CD8-positive, alpha-beta memory T cell (primary cell): Measurements from ENCODE around the gene HAL. TPM values are rescaled to one million over a fixed set of nuclear protein-coding genes. Genes with fewer than 3 reads are reported as not detected.

Source experiments
- CTCF ChIA-PET: fragments of 350-600 bp; sonication (Branson Sonifier 250); formaldehyde crosslinking; loops from one replicate; lab custom pipeline; 2021; ENCODE audit warnings: antibody characterized with exemption; lab: Charles Lee
- POLR2A ChIA-PET: fragments of 350-600 bp; sonication (Branson Sonifier 250); formaldehyde crosslinking; loops from one replicate; lab custom pipeline; 2021; ENCODE audit warnings: antibody characterized with exemption; lab: Charles Lee
- DNase-seq, 5 donors: peaks; one replicate each; pipeline versions ENCODE4 v3.0.0 to v3.0.0-alpha.2; 2020 to 2022; ENCODE audit warnings: mixed read lengths in 1 of 5
- H3K27ac ChIP-seq: one replicate; pipeline ENCODE4 v1.7.0; 2013; ENCODE audit warnings: low read depth, mild to moderate bottlenecking, low read length, moderate library complexity
- H3K27me3 ChIP-seq: 2 replicates; pipeline ENCODE4 v1.7.0; 2013; ENCODE audit warnings: low read length, mild to moderate bottlenecking; ENCODE audit not compliant: insufficient read depth, poor library complexity, severe bottlenecking
- H3K36me3 ChIP-seq: 2 replicates; pipeline ENCODE4 v1.7.0; 2013; ENCODE audit warnings: mild to moderate bottlenecking, low read length, moderate library complexity; ENCODE audit not compliant: insufficient read depth
- H3K4me1 ChIP-seq: 2 replicates; pipeline ENCODE4 v1.7.0; 2013; ENCODE audit warnings: mild to moderate bottlenecking, low read length, moderate library complexity; ENCODE audit not compliant: insufficient read depth
- H3K4me3 ChIP-seq: 2 replicates; pipeline ENCODE4 v1.7.0; 2013; ENCODE audit warnings: mild to moderate bottlenecking, low read length
- H3K9me3 ChIP-seq: 2 replicates; pipeline ENCODE4 v1.7.0; 2013; ENCODE audit warnings: mild to moderate bottlenecking, low read length
- H3K27ac Mint-ChIP-seq, 8 donors: one replicate each; pipeline ENCODE4 v1.8.0; 2020 to 2021; ENCODE audit warnings: mixed read lengths in 8 of 8, mild to moderate bottlenecking in 6 of 8, inconsistent platforms in 3 of 8, moderate library complexity in 3 of 8
- H3K27me3 Mint-ChIP-seq, 2 donors: one replicate each; pipeline ENCODE4 v1.8.0; 2020 to 2021; ENCODE audit warnings: mixed read lengths in 2 of 2, mild to moderate bottlenecking in 1 of 2, moderate library complexity in 1 of 2
- H3K36me3 Mint-ChIP-seq, 3 donors: one replicate each; pipeline ENCODE4 v1.8.0; 2020 to 2021; ENCODE audit warnings: mixed read lengths in 3 of 3, inconsistent platforms in 1 of 3, mild to moderate bottlenecking in 1 of 3
- H3K4me1 Mint-ChIP-seq, 3 donors: one replicate each; pipeline ENCODE4 v1.8.0; 2020 to 2021; ENCODE audit warnings: mixed read lengths in 3 of 3, inconsistent platforms in 1 of 3, mild to moderate bottlenecking in 1 of 3
- H3K4me3 Mint-ChIP-seq, 7 donors: one replicate each; pipeline ENCODE4 v1.8.0; 2020 to 2021; ENCODE audit warnings: mixed read lengths in 7 of 7, mild to moderate bottlenecking in 6 of 7, moderate library complexity in 4 of 7, inconsistent platforms in 2 of 7
- H3K9me3 Mint-ChIP-seq, 5 donors: one replicate each; pipeline ENCODE4 v1.8.0; 2020 to 2022; ENCODE audit warnings: mixed read lengths in 5 of 5, mild to moderate bottlenecking in 3 of 5, moderate library complexity in 2 of 5, inconsistent platforms in 1 of 5
- polyA plus RNA-seq: library from polyadenylated mRNA; unstranded; fragments of 300-500 nt; fragmentation: Illumina TruSeq; gene quantifications from one replicate; pipeline ENCODE4 v1.2.3, GENCODE V29; 2021
- total RNA-seq, 2 experiments: library from RNA; stranded (reverse); gene quantifications; one replicate each; pipeline ENCODE4 v1.2.3, GENCODE V29; 2021

The HAL gene
- total and polyA plus RNA-seq, 3 experiments from 2014 or later = 0.09 to 0.40 TPM; not detected in 1

DNA sequence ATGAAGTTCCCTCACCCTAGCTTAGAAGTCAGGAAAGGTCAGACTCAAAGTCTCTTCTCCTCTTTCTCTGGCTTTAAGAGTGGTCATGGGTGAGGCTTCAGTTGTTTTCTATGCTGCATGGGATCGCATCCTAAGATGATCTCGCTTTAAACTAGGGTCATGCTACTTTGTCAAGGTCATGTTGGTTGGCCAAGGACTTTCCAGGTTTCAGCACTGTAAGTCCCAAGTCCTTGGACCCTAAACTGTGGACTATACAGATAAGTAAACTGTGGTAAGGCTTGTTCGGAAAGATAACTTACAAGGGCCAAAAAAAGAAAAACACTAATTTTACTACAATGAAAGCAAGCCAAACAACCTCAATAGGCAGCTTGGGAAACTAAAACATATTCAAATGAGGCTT is 17.4 kb downstream of the HAL start:
- H3K27ac ChIP-seq = no peak overlapping the region
- H3K27ac Mint-ChIP-seq = no peak overlapping the region
- no peaks in the 10 kb centered on the region for H3K9me3 Mint-ChIP-seq
- no peaks in the 10 kb centered on the region for H3K4me1 Mint-ChIP-seq
- H3K27me3 Mint-ChIP-seq = no peaks in the 10 kb centered on the region
- H3K4me3 ChIP-seq = no peak overlapping the region
- ChIA-PET CTCF (no interaction called here), POLR2A (no interaction called here)
- H3K27me3 ChIP-seq = no peaks in the 10 kb centered on the region
- H3K4me1 ChIP-seq = no peaks in the 10 kb centered on the region
- H3K4me3 Mint-ChIP-seq = no peak overlapping the region
- DNase-seq = no peak
- H3K36me3 ChIP-seq = no peaks in the 10 kb centered on the region
- H3K9me3 ChIP-seq = no peaks in the 10 kb centered on the region
- peaks cover 0 to 1% (median 0%) of the 10 kb centered on the region in 3 donors for H3K36me3 Mint-ChIP-seq

DNA sequence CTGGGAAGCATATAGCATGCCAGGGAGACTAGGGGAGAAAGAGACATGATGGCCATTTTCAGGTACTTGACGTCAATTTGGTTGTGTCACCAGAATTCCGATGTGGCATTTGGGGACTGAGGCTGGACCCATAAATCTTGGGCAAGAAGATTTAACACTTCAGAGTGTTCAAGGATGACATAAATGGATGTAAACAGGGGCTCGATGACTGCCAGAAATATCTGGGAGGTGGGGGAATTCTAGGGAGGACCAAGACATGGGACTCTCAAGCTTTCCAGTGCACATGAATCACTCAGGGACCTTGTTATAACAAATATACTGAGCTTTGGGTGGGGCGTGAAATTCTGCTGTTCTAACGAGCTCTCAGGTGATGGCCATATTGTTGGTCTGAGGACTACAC is 17.8 kb downstream of the HAL start:
- CTCF ChIA-PET = no interaction called here
- Histone ChIP-seq H3K4me1 (no peaks in the 10 kb centered on the region), H3K36me3 (no peaks in the 10 kb centered on the region), H3K9me3 (no peaks in the 10 kb centered on the region), H3K27ac (no peak overlapping the region), H3K27me3 (no peaks in the 10 kb centered on the region), H3K4me3 (no peak overlapping the region)
- no peaks in the 10 kb centered on the region for H3K9me3 Mint-ChIP-seq
- H3K4me3 Mint-ChIP-seq = no peak overlapping the region
- POLR2A ChIA-PET = no interaction called here
- no peak overlapping the region for H3K27ac Mint-ChIP-seq
- no peaks in the 10 kb centered on the region for H3K27me3 Mint-ChIP-seq
- H3K36me3 Mint-ChIP-seq = peaks cover under 1 to 2% (median 1%) of the 10 kb centered on the region in 3 donors
- no peak for DNase-seq
- H3K4me1 Mint-ChIP-seq = no peaks in the 10 kb centered on the region

DNA sequence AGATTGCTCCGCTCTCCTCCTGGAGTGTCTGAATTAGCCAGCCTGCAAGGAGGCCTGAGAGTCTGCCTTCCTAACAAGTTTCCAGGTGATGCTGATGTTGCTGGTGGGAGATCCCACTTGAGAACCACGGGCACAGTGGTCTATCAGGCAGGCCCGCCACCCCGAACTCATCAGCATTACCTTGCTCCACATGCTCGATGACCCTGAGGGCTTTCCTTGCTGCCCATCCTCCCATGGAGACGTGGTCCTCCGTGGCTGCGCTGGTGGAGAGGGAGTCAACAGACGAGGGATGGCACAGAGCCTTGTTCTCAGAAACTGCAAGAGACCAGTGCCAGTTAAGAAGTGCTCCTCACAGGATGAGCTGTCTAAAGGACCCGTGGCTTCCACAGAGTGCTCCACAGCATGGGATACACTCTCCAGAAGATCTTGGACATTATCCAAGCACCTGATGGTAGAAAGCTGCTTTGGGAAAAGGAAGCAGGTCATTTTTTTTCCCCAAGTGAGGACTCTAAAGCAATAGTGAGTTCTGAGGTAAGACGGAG is 18.3 kb downstream of the HAL start:
- H3K27ac ChIP-seq = no peak overlapping the region
- ChIA-PET CTCF (no interaction called here), POLR2A (no interaction called here)
- peaks cover 1 to 6% (median 2%) of the 10 kb centered on the region in 3 donors for H3K36me3 Mint-ChIP-seq
- no peak overlapping the region for H3K27ac Mint-ChIP-seq
- H3K27me3 ChIP-seq = no peaks in the 10 kb centered on the region
- no peaks in the 10 kb centered on the region for H3K27me3 Mint-ChIP-seq
- no peaks in the 10 kb centered on the region for H3K36me3 ChIP-seq
- no peaks in the 10 kb centered on the region for H3K9me3 Mint-ChIP-seq
- no peak overlapping the region for H3K4me3 ChIP-seq
- DNase-seq = no peak
- H3K4me1 ChIP-seq = no peaks in the 10 kb centered on the region
- H3K4me3 Mint-ChIP-seq = no peak overlapping the region
- H3K4me1 Mint-ChIP-seq = no peaks in the 10 kb centered on the region
- H3K9me3 ChIP-seq = no peaks in the 10 kb centered on the region

DNA sequence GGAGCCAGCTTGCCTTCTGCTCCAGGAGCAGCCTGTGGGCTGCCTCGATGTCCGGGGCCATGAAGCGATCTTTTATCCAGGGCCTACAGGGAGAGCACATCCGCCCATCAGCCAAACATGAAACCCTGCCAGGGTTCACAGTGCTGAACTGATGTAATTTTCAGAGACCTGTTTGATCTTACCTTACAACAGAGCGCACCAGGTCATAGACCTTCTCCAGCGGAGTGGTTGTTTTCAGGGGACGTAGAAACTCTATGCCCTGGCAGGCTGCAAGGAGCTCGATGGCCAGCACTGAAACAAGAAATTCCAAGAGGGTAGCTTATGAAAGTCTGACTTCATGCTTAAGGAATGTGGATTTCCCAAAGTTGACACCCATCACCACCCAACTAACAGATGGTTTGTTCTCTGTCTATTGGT is 19.7 kb downstream of the HAL start:
- Histone ChIP-seq H3K27me3 (no peaks in the 10 kb centered on the region), H3K4me1 (no peaks in the 10 kb centered on the region), H3K27ac (no peak overlapping the region), H3K9me3 (no peaks in the 10 kb centered on the region), H3K4me3 (no peak overlapping the region), H3K36me3 (no peaks in the 10 kb centered on the region)
- Mint-ChIP-seq H3K27me3 (no peaks in the 10 kb centered on the region), H3K9me3 (no peaks in the 10 kb centered on the region), H3K4me3 (no peak overlapping the region), H3K4me1 (no peaks in the 10 kb centered on the region), H3K27ac (no peak overlapping the region), H3K36me3 (peaks cover 1 to 6% (median 2%) of the 10 kb centered on the region in 3 donors)
- ChIA-PET CTCF (no interaction called here), POLR2A (interaction anchor here (0.6 kb wide), 1 partner anchor 540 kb away, joined by 3 read pairs; no protein-coding TSS in a partner anchor)
- DNase-seq = no peak

DNA sequence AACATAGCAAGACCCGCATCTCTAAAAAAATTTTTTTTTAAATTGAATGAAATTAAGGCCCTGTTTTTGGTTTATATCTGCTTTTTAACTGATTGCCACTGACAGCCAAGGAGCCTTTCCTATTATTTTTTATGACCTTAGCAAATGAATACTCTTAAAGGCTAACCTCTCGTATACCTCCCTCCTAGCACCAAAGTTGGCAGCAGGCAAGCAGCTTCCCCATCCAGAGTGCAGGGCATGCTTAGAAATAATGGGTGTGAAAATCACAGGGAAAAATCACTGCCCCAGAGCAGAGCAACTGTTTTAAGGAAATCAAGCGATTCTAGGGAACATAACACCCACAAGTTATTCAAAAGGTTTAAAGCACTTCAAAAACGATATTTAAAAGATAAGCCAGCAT is 20.7 kb downstream of the HAL start:
- no peaks in the 10 kb centered on the region for H3K4me1 ChIP-seq

DNA sequence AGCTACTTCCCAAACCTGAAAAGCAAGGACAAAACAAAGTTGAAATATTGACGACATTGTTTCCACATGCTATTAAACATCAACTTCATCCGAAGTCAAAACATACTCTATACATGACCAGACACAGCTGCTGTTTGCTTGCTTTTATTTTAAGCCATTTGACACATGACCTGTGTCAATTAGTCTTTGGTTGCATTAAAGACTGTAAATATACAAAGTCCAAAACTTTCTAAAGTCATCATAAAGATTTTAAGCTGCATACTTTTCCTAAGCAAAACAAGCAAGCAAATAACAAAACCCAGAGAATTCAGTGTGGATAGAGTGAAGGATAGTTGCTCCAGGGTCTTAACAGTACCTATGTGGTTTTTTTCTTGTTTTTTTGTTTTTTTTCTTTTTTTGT is 21.8 kb downstream of the HAL start:
- Histone ChIP-seq H3K27me3 (no peaks in the 10 kb centered on the region), H3K36me3 (no peaks in the 10 kb centered on the region), H3K27ac (no peak overlapping the region), H3K4me1 (no peaks in the 10 kb centered on the region), H3K4me3 (no peak overlapping the region), H3K9me3 (no peaks in the 10 kb centered on the region)
- Mint-ChIP-seq H3K9me3 (no peaks in the 10 kb centered on the region), H3K4me1 (no peaks in the 10 kb centered on the region), H3K36me3 (peaks cover 1 to 6% (median 2%) of the 10 kb centered on the region in 3 donors), H3K27me3 (no peaks in the 10 kb centered on the region), H3K27ac (no peak overlapping the region), H3K4me3 (no peak overlapping the region)
- POLR2A ChIA-PET = no interaction called here
- CTCF ChIA-PET = no interaction called here
- no peak for DNase-seq

More for the DNA sequence above, 20.7 kb downstream of the HAL start:
- Histone ChIP-seq H3K36me3 (no peaks in the 10 kb centered on the region), H3K4me3 (no peak overlapping the region), H3K27me3 (no peaks in the 10 kb centered on the region), H3K27ac (no peak overlapping the region), H3K9me3 (no peaks in the 10 kb centered on the region)
- H3K27me3 Mint-ChIP-seq = no peaks in the 10 kb centered on the region
- no peak overlapping the region for H3K27ac Mint-ChIP-seq
- no peaks in the 10 kb centered on the region for H3K9me3 Mint-ChIP-seq
- peaks cover 1 to 6% (median 2%) of the 10 kb centered on the region in 3 donors for H3K36me3 Mint-ChIP-seq
- no peaks in the 10 kb centered on the region for H3K4me1 Mint-ChIP-seq
- no peak for DNase-seq
- ChIA-PET CTCF (no interaction called here), POLR2A (no interaction called here)
- no peak overlapping the region for H3K4me3 Mint-ChIP-seq

DNA sequence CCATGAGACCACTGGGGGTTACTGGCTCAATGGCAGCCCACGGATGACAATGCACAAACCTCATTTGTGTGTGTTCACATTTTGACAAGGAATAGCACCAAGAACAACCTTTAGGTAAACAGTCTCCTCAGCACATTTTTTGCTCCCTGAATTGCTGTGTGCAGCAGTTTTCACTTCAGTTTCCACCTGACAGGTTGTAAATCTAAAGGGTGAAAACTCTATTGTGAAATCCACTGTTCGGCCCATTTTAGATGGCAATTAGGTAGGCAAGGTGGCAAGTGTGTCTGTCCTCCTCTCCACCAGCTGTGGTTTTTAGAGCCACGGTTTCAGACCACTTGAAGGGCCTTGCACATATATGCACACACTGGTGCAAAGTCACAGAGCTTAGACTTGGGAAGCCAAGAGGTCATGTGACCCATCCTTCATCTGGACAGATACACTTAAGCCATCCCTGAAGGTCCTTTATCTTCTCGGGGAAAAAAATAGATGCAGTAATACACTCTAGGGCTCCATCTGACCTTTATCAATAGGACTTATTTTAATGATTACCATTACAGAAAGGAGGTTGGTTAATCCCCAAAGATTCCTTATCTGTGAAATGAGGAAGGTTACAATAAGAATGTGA is 23.2 kb downstream of the HAL start:
- Mint-ChIP-seq H3K4me3 (no peak overlapping the region), H3K27ac (peak overlapping the region in 1 of 8 donors; percentile 83), H3K4me1 (no peaks in the 10 kb centered on the region), H3K36me3 (peaks cover 2 to 6% (median 4%) of the 10 kb centered on the region in 3 donors), H3K27me3 (no peaks in the 10 kb centered on the region), H3K9me3 (no peaks in the 10 kb centered on the region)
- Histone ChIP-seq H3K27ac (no peak overlapping the region), H3K4me3 (no peak overlapping the region), H3K27me3 (no peaks in the 10 kb centered on the region), H3K4me1 (no peaks in the 10 kb centered on the region), H3K36me3 (no peaks in the 10 kb centered on the region), H3K9me3 (no peaks in the 10 kb centered on the region)
- no peak for DNase-seq
- CTCF ChIA-PET = interaction anchor here (0.7 kb wide), 1 partner anchor 26 kb away, joined by 3 read pairs; no protein-coding TSS in a partner anchor
- POLR2A ChIA-PET = no interaction called here

DNA sequence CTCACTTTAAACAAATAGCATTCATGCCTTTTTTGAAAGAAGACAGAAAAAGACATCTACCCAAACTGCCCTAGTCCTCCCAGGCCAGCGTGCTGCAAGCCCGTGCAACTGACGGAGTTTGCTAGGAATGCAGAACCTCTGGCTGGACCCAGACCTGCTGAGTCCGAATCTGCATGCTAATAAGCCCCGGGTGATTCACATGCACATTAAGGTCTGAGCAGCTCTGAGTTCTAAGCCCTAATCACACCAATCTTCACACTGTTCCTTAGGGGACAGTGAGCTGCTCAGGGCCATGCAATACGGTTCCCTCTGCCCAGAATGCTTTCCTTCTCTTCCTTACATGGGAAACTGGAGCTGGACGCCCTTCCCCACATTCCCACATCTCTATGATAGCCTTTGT is 25.2 kb downstream of the HAL start:
- H3K4me1 Mint-ChIP-seq = no peaks in the 10 kb centered on the region

More for the DNA sequence above, 25.2 kb downstream of the HAL start:
- H3K9me3 ChIP-seq = no peaks in the 10 kb centered on the region
- peaks cover 5 to 16% (median 9%) of the 10 kb centered on the region in 3 donors for H3K36me3 Mint-ChIP-seq
- CTCF ChIA-PET = no interaction called here
- H3K4me1 ChIP-seq = no peaks in the 10 kb centered on the region
- H3K4me3 Mint-ChIP-seq = no peak overlapping the region
- H3K4me3 ChIP-seq = no peak overlapping the region
- no peaks in the 10 kb centered on the region for H3K27me3 Mint-ChIP-seq
- H3K27me3 ChIP-seq = no peaks in the 10 kb centered on the region
- DNase-seq = no peak
- H3K27ac ChIP-seq = no peak overlapping the region
- POLR2A ChIA-PET = no interaction called here
- no peaks in the 10 kb centered on the region for H3K9me3 Mint-ChIP-seq
- no peak overlapping the region for H3K27ac Mint-ChIP-seq
- no peaks in the 10 kb centered on the region for H3K36me3 ChIP-seq
